Left renal cortex interstitium (tissue), 4 donors: ENCODE measurements around the gene RCBTB2. TPM values are rescaled to one million over a fixed set of nuclear protein-coding genes. Genes with fewer than 3 reads are reported as not detected.

Experiments
- DNase-seq, 4 donors: peaks; one replicate each; pipeline ENCODE4 v3.0.0-alpha.2; 2013; ENCODE audit warnings: low read depth in 4 of 4, low spot score in 2 of 4, missing footprints in 1 of 4
- polyA plus RNA-seq, 4 donors: library from polyadenylated mRNA; unstranded; fragments of 120-200 nt; gene quantifications; one replicate each; pipeline ENCODE4 v1.2.1, GENCODE V29; 2013; ENCODE audit not compliant: insufficient read length in 4 of 4

The RCBTB2 gene
- polyA plus RNA-seq, 4 donors = 57.1 to 65.2 (median 59.5) TPM

DNA sequence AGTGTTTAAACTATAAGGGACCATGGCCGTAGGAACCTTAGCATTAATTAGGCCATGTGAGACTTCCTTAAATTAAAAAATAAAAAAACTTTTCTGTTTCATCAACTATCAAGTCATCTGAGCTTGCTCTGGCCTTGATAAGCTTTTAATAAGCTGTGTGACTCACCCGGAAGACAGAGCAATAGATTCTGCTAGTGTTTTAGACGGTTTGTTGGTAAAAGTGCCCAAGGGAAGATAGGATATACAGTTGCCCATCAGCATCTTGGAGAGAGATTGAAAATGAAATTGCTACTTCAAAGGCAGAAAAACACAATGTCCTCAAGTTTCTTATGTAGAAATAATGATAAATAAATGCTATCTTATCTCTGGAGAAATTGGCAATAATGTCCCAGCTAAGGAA is 31.2 kb upstream of the RCBTB2 start:
- no peak for DNase-seq

- no peak for DNase-seq
Observed at GRCh38 chr13:48563626-48564025, 30.7 kb upstream of the RCBTB2 start.

DNA sequence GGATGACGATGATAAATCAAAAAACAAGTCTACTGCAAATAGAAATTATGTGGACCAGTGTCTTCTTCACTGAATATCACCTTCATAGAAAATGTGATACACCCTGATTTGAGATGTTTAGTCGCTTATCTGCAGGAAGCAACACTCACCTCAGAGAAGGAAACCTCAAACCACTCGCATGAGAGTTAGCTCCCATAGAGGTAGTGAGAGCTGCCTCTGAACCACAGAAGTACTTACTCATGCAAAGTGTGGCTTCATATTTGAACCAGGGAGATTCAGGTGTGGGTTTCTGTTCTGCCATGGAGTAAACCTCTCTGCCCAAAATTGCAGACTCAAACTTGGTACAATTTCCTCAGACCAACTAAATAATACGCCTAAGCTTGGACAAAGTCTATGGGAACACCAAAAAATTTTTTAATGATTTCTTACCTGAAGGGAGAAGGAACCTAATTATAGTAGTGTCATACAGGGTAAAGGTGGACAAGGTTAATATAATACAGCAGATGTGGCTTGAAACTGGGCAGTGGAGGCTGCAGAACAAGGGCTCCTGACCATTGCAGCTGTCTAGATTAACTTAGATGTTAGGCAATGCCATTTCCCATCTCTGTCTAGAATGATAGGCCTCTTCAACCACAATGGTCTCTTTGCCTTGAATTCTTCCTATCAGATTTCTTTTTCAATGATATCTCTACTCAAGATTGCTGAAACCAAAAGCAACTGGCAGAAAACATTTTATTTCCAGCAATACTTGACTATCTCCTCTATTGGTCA is 29.6 kb upstream of the RCBTB2 start:
- DNase-seq = no peak

DNA sequence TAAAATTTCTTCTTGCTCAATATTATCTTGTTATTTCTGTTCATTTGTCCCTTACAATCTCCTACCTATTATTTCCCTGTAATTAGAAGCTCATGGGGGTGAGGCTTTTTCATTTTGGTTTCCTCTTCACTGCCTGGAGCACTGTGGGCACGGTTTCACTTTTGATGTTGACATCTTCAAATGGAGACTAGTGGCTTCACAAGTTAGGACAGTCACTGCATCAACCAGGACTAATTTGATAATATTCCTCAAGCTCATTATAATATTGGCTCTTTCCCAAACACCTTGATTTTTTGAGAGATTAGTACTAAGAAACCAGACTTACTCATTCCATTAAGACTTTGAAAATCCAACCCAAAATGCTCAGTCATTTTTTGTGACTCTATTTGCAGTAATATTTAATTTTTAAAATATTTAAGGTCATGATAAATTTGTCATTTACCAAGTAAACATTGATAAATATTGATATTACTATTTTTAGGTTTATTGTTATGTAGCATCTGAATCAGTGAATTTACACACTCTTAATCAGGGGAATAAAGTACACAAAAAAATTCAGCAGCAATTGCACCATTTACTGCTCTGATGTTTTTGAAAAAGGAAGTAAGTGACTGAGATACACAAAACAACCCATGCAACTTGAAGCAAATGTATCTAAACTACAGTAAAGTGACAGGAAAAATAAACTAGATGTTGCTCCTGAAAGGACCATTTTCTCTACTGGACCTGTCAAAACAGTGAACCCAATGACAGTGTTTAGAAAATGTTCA is 28.8 kb upstream of the RCBTB2 start:
- no peak for DNase-seq

GRCh38 chr13:48560657-48561337 is 27.9 kb upstream of the RCBTB2 start:
- DNase-seq = no peak

DNA sequence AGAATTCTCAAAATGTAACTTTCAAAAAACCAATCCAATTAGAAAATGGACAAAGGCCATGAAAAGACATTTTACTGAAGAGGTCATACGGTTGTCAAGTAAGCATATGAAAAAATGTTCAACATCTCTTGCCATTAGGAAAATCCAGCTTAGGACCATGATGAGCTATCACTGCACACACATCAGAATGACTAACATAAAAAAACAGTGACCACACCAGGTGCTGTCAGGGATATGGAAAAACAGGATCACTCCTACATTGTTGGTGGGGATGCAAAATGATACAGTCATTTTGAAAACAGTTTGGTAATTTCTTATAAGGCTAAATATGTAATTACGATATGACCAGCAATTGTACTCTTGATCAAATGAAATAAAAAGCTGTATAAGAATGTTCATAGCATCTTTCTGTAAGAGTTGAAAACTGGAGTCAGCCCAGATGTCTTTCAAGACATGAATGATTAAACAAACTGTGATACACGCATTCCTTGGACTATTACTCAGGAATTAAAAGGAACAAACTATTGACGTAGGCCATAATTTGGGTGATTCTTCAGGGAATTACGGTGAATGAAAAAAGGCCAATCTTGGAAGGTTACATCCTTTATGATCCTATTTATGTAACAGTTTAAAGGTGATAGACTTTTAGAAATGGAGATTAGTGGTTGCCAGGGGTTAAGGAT is 26.9 kb upstream of the RCBTB2 start:
- DNase-seq = no peak

DNA sequence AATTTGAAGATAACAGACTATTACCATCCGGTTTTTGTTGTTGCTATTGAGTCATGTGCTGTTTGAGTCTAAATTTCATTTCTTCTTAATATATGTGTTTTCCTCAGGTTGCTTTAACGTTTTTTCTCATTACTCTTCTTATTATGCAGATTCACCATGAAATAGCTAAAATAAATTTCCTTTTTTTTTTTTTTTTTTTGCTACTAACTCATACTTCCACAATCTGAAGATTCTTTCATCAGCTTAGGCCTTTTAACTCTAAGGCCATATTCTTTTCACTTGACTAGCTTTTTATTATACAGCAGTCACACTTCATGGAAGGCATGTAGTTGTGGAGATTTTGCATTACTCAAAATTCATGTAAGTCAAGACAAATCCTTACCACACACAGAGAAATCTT is 23.9 kb upstream of the RCBTB2 start:
- DNase-seq = no peak

DNA sequence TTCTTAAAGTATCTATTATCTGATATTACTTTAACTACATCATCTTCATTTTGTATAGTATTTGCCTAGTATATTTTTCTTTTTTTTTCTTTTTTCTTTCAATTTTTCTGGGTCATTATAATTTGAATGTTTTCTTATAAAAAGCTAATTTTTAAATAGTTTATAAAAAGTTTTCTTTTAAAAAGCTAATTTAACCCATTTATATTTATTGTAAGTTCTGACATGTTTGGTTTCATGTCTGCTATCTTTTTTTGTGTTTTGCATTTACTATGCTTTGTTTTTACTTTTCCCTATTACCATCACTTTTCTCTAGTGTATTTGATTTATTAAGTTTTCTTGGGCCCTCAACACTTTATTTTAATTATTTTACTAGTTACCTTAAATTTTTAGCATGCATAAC is 22.6 kb upstream of the RCBTB2 start:
- no peak for DNase-seq

DNA sequence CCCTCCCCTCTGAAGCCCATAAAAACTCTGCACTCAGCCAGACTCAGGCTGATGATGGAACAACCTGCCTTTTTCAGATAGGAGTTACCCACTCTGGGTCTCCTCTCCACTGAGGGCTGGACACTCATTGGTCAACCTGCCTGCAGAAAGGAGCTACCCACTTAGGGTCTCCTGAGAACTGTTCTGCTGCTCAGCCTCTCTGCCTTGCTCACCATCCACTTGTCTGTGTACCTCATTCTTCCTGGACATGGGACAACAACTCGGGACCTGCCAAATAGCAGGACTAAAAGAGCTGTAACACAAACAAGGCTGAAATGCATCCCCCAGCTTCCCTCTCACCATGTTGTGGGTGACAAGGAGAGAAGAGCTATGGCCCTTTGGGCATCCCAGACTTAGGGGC is 18.4 kb upstream of the RCBTB2 start:
- DNase-seq = no peak

GRCh38 chr13:48549658-48550057 is 16.8 kb upstream of the RCBTB2 start:
- DNase-seq = no peak

DNA sequence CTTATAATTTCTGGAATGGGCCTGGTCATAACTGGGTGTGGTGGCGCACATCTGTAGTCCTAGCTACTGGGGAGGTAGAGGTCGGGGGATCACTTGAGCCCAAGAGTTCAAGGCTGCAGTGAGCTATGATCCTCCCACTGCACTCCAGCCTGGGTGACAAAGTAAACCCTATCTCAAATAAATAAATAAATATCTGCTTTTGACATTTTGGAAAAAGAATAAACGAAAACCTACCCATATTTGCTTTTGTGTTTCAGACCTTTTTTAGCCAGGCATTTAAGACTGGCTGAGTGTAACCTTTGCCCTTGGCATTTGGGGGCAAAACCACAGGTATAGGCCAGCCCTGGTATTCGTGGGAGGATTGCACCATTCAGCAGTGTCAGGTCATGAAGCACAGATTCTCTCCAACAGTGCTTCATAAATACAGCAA is 14.8 kb upstream of the RCBTB2 start:
- DNase-seq = no peak

DNA sequence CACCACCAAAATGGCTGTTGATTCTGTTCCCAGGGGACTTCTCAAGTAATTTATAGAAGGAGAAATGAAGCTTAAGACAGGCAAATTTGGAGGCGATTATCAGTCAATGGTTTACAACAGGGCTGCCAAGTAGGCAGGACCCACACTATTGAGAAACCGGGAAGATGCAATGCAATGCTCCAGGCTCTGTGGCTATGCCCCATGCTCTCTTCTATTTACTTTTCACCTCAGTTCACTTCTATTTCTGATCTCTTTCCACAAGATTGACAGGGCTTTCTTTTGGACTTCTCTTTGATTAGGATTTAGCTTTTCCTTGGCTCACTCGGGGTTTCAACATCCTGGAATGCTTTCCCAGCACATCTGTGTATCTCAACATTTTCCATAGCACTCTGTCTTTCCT is 12.7 kb upstream of the RCBTB2 start:
- no peak for DNase-seq

- DNase-seq = peak in 2 of 4 donors; percentile 35 to 39
Observed at GRCh38 chr13:48542581-48543341, 9.9 kb upstream of the RCBTB2 start.

- DNase-seq = no peak
Observed at GRCh38 chr13:48542138-48542537, 9.3 kb upstream of the RCBTB2 start.

- no peak for DNase-seq
Observed at GRCh38 chr13:48539550-48539949, 6.7 kb upstream of the RCBTB2 start.

DNA sequence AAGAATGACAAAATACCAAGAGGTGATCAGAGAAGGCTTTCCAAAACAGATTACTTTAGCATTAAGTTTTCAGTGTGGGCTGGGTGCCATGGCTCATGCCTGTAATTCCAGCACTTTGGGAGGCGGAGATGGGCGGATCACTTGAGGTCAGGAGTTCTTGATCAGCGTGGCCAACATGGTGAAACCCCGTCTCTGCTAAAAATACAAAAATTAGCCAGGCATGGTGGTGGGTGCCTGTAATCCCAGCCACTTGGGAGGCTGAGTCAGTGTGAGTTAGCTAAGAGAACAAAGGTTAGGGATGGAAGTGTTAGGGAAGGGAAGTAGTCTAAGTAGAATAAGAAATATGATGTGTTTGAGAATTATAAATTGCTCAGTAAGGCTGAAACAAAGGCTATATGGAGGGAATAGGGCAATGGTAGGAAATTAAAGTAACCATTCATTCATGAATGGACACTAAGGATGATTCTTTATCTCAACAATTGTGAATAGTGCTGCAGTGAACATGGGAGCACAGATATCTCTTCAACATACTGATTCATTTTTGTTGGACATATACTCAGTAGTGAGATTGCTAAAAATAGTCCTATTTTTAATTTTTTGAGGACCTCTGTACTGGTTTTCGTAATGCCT is 3.9 kb upstream of the RCBTB2 start:
- no peak for DNase-seq

DNA sequence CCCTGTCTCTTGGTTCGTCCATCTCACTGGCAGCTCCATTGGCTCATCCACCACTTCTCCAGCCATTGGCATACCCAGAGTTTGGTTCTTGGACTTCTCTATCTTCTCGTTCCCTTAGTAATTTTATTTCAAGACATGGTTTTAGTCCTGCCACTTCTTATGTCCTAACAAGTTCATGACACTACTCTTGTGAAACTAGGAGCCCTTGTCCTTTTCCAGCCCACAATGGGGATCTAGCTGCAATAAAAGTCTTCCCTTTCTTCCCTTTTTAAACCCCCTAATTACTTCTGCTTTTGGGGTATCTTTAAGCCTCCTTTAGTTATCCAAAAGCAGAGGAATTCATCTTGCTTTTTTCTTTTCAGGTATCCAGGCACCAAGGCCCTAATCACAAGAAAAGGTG is 2.9 kb upstream of the RCBTB2 start:
- no peak for DNase-seq

GRCh38 chr13:48534911-48535501 is 2.1 kb upstream of the RCBTB2 start:
- DNase-seq = no peak

DNA sequence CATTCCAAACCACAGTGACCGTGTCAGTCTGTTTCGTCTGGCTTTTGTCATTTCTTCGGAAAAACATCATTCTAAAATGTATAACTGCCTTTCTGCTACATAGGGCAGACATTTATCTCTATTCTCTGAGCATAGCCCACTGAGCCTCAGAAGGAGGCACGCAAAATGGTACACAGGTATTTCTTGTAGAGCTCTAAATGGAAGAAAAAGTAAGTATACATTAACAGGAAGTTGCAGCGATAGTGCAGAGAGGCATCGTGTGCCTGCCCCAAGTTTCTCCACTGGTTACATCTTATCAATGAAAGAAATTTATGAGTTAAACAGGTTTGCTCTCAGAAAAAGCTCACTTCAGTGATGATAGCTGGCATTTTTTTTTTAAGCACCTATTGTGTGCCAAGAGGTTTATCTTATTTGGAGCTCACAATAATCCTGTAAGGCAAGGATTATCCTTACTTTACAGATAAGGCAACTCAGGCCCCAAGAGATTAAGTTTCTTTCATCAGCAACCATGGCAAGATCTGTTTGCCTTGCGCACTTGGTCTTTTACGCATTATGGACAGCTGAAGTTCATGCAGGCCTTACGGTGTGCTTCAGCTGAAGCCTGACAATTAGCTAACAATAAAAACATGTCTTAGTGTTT is 1.2 kb upstream of the RCBTB2 start:
- no peak for DNase-seq
